ENCODE data around the gene RPP25. TPM values are rescaled to one million over a fixed set of nuclear protein-coding genes. Genes with fewer than 3 reads are reported as not detected.
A peak's percentile ranks its signal among the peaks of the same experiment; 100 is the strongest.

Gene RPP25
- total and polyA plus RNA-seq, 2 of the 13 experiments (the other 11 are each of a cell fraction or from before 2014, with no cell fraction given): 0.05 to 0.11 TPM

GRCh38 chr15:74950078-74950908 lies 6.3 kb downstream of the RPP25 start (continued):
- no peak for TF ChIP-seq ZNF362 (CRISPR knock-in tag; IDR thresholded peaks at IDR 0.05; ENCODE audit: borderline replicate concordance)
- no peak for TF ChIP-seq DNMT1 (CRISPR knock-in tag; IDR thresholded peaks at IDR 0.05)
- TF ChIP-seq ZNF260 (CRISPR knock-in tag; IDR thresholded peaks at IDR 0.05; ENCODE audit: borderline replicate concordance, low read depth): no peak
- TF ChIP-seq YY1 (IDR thresholded peaks at IDR 0.05; ENCODE audit: insufficient read depth, insufficient replicate concordance, low read depth, low read length): no peak
- TF ChIP-seq TCF12 (IDR thresholded peaks at IDR 0.05): no peak
- TF ChIP-seq TCF12 (CRISPR knock-in tag; IDR thresholded peaks at IDR 0.05): no peak
- TF ChIP-seq ARNTL (CRISPR knock-in tag; IDR thresholded peaks at IDR 0.05): no peak
- TF ChIP-seq ZNF224 (CRISPR knock-in tag; IDR thresholded peaks at IDR 0.05): no peak
- TF ChIP-seq AKNA (CRISPR knock-in tag; IDR thresholded peaks at IDR 0.05; ENCODE audit: borderline replicate concordance): no peak
- TF ChIP-seq GATAD2A (CRISPR knock-in tag; IDR thresholded peaks at IDR 0.05): peak; percentile 48
- TF ChIP-seq NFYC (CRISPR knock-in tag; IDR thresholded peaks at IDR 0.05): no peak
- no peak for TF ChIP-seq TRAFD1 (CRISPR knock-in tag; IDR thresholded peaks at IDR 0.05; ENCODE audit: borderline replicate concordance)
- no peak for TF ChIP-seq RFXANK (CRISPR knock-in tag; IDR thresholded peaks at IDR 0.05)
- no peak for TF ChIP-seq ZNF335 (CRISPR knock-in tag; IDR thresholded peaks at IDR 0.05)
- no peak for TF ChIP-seq FOXP1 (IDR thresholded peaks at IDR 0.05)
- no peak for TF ChIP-seq FOXP1 (CRISPR knock-in tag; IDR thresholded peaks at IDR 0.05)
- TF ChIP-seq SMC3 (IDR thresholded peaks at IDR 0.05; ENCODE audit: low read length): peak; percentile 92
- no peak for TF ChIP-seq SOX13 (IDR thresholded peaks at IDR 0.05)
- no peak for TF ChIP-seq SOX13 (CRISPR knock-in tag; conservative IDR thresholded peaks at IDR 0.05 in 1 of 2, IDR thresholded peaks at IDR 0.05 in 1 of 2)
- no peak for TF ChIP-seq ZBTB21 (CRISPR knock-in tag; IDR thresholded peaks at IDR 0.05)
- TF ChIP-seq ZNF792 (CRISPR knock-in tag; IDR thresholded peaks at IDR 0.05): no peak
- TF ChIP-seq KAT7 (CRISPR knock-in tag; IDR thresholded peaks at IDR 0.05; ENCODE audit: borderline replicate concordance): no peak
- no peak for TF ChIP-seq ZBTB38 (CRISPR knock-in tag; IDR thresholded peaks at IDR 0.05)
- no peak for TF ChIP-seq RFX1 (IDR thresholded peaks at IDR 0.05)
- TF ChIP-seq ZKSCAN5 (CRISPR knock-in tag; IDR thresholded peaks at IDR 0.05): no peak

All from HepG2 (cell line).